ENCODE measurements around the gene DDX1.

DDX1 gene

GRCh38 chr2:15562354-15563031 is 29.2 kb upstream of the DDX1 start:
- no peak for FAIRE-seq

DNA sequence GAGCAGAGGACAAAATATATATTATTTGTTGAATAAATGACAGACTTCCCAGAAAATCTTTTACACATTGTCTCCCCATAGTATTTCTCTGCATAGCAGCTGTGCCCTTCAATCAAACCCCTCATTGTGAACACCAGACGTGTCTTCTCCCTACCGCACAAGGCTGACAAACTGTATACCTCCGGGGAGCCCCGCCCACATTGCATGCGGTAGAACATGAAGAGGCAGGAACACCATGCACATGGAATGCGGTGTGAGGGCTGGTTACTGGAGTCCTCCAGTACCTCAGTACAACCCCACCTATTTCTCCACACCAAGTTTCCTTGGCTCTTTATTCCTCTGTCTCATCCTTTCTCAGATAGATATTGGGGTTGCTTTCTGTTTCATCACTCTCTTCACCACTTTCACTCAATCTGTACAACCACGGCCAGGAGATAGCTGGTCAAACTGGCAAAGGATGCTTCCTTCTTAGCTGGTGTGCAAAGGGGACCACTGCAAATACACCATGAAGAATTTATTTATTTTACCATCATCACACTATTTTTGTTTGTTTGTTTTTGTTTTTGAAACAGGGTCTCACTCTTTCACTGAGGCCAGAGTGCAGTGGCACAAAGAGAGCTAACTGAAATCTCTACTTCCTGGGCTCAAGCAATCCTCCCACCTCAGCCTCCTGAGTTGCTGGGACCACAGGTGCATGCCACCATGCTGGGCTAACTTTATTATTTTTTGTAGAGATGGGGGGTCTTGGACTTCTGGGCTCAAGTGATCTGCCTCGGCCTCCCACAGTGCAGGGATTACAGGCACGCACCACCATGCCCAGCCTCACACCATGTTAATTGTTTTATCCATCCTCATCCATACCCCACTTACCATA is 28.2 kb upstream of the DDX1 start:
- FAIRE-seq: no peak

DNA sequence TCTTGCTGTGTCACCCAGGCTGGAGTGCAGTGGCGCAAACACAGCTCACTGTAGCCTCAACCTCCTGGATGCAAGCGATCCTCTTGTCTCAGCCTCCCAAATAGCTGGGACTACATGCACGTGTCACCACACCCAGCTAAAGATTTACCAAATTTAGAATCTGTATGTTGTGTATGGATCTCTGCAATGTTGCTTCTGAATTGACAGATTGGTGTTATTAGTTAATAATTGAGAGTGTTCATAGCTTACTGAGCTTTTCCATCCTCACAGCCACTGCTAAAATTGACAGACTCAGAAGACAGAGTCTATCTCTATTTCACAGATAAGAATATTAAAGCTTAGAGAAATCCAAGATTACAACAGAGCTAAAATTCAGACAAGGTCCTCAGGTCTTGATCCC is 26.3 kb upstream of the DDX1 start:
- no peak for FAIRE-seq

- FAIRE-seq: no peak
Measured at GRCh38 chr2:15565994-15566671, 25.5 kb upstream of the DDX1 start.

- no peak for FAIRE-seq
Measured at GRCh38 chr2:15566912-15567311, 24.8 kb upstream of the DDX1 start.

DNA sequence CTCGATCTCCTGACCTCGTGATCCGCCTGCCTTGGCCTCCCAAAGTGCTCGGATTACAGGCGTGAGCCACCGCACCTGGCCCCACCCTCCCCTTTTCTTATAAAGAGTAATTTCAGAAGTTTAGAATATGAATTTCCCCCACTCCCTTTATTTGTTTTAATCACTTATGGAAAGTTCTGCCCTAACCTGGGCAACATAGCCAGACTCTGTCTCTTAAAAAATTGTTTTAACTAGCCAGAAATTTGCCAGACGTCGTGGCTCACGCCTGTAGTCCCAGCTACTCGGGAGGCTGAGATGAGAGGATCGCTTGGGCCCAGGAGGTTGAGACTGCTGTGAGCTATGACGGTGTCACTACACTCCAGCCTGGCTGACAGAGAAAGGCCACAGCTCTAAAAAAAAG is 22.8 kb upstream of the DDX1 start:
- no peak for FAIRE-seq

DNA sequence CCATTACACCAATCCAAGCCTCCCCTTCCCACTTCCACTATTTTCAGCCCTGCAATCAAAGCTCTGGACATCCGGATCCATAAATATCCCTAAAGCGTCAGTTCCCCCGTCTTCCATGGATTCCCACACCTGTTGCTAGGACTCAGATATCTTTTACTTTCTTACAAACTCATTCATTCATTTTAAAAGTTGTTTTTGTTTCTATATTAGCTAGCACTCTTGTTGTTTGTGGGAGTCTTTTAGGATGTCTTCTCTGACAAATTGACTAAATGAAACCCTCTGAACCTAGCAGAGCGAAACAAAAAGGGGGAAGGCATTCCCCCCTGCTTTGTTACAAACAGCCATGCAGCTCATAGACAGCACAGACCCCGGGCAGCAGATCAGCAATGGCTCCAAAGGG is 21.6 kb upstream of the DDX1 start:
- FAIRE-seq: no peak

- no peak for FAIRE-seq
Measured at GRCh38 chr2:15571729-15572128, 19.9 kb upstream of the DDX1 start.

DNA sequence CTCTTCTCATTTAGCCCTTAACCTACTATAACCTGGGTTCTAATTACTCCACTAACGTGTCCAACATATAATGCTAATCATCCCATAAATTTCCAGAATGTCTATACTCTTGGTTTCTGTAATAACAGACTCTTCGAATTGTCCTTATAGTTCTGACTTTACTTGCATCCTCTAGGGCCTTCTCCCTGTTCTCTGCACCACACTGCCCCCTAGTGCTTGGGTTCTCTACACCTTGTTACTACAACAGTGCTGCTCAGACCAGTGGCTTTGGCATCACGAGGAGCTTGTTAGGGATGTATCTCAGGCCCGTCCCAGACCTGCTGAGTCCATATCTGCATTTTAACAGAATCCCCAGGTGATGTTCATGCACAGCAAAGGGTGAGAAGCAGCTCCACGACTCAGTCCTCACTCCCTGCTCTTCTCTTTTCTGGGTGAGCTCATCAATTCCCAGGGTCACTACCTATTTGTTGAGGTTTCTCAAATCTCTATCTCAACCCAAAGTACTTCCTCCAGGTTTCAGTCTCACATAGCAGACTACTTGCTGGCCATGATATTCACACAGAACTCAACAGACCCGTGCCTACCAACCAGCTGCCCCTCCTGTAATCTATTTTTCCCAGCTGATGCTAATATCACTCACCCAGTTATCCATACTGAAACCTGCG is 14.5 kb upstream of the DDX1 start:
- peak; percentile 47 for FAIRE-seq

- no peak for FAIRE-seq
Measured at GRCh38 chr2:15579641-15580040, 12.0 kb upstream of the DDX1 start.

DNA sequence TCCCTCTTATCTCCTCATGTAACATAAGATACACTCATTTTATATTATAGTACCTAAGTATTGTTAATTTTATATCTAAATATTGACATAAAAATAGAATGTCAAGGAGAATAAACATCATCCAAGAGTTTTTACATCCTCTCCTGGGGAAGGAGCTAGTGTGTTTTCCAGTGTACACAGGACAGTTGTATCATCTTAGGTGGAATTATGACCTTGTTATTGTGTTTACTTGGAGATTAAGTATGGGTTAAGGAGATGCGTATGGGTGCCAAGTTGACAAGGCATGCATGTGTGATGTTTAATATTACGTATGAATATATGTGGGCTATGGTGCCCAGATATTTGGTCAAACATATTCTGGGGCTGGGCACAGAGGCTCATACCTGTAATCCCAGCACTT is 11.2 kb upstream of the DDX1 start:
- no peak for FAIRE-seq

- FAIRE-seq: no peak
Measured at GRCh38 chr2:15582710-15583357, 8.8 kb upstream of the DDX1 start.

GRCh38 chr2:15583826-15584225 is 7.8 kb upstream of the DDX1 start:
- FAIRE-seq: no peak

DNA sequence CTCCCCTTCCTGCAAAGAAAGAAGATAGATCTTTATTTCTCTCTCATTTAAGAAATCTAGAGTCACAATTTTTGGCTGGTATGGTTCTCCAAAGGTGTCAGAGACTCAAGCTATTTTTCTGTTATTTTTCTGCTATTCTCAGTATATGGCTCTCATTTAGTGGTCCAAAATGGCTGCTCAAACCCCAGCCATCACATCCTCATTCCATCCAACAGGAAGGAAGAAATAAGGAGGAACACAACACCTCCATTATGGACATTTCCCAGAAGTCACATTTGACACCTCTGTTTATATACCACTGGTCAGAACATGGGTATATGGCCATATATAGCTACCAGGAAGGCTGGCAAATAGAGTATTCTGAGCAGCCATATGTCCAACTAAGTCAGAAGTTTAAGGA is 7.4 kb upstream of the DDX1 start:
- no peak for FAIRE-seq

GRCh38 chr2:15584767-15585469 is 6.8 kb upstream of the DDX1 start:
- FAIRE-seq: no peak

DNA sequence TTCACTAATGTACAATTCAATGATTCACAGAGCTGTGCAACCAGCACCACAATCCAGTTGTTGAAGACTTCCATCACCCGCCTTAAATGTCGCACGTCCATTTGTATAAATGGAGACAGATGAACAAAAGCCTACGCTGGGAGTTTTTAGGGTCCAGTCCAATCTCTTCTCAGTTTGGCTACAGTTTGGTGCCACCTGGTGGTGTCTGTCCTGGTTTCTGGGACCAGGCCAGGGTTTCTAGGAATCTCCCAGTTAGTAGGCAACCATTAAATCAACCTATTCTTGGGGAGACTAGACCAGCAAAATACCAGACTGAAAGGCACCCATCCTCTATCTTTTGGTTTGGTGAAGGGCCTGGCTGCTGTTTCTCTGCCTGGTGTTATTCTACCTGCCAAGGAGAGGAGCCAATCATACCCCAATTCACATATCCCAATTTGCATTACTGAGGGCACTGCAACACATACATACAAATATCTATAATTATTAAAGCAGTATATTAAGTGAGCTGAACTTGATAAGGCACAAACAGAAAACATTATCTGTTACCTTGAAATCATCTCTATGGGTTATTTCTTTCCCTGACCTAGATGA is 3.2 kb upstream of the DDX1 start:
- FAIRE-seq: no peak

- FAIRE-seq: no peak
Measured at GRCh38 chr2:15591373-15591691, 336 bp upstream of the DDX1 start.

DNA sequence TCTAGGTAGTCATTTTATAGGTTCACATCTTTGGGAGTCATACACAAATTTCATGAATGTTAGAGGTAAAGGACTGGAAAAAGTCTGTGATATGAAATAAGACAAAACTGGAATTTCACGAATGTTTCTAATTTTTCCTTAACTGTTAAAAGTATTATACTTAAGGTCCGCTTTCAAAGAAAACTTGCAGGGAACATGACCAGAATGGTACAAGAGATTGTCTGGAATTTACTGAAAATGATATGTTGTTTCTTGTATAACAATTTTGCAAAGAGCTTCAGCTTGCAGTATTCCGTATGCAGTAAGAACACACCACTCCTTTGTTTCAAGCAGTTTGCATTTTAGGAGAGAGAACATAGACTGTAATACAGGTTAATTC is 1.6 kb downstream of the DDX1 start:
- FAIRE-seq: no peak

GRCh38 chr2:15594291-15595256 is 2.9 kb downstream of the DDX1 start:
- no peak for FAIRE-seq

GRCh38 chr2:15595342-15595905 is 3.8 kb downstream of the DDX1 start:
- no peak for FAIRE-seq
